Stimulated activated CD4-positive, alpha-beta T cell treated with anti-CD3 and anti-CD28 coated beads, Interleukin-1b, Interleukin-23, amount 100 ng/mL, for 24 hours (primary cell): Measurements from ENCODE around the gene LPAR1.

Experiments
- DNase-seq, 4 experiments: peaks; one replicate each; pipeline ENCODE4 v3.0.0-alpha.2; 2020; ENCODE audit warnings: low read depth in 4 of 4, low spot score in 1 of 4

The LPAR1 gene

GRCh38 chr9:111037708-111038330 is 451 bp downstream of the LPAR1 start:
- DNase-seq, result no peak

GRCh38 chr9:111037356-111037707 is 938 bp downstream of the LPAR1 start:
- no peak for DNase-seq

- no peak for DNase-seq
Measured at GRCh38 chr9:111036946-111037345, 1.3 kb downstream of the LPAR1 start.

- no peak for DNase-seq
Measured at GRCh38 chr9:111036429-111036789, 1.9 kb downstream of the LPAR1 start.

- DNase-seq, result no peak
Measured at GRCh38 chr9:111035543-111036428, 2.5 kb downstream of the LPAR1 start.

GRCh38 chr9:111034898-111035539 is 3.3 kb downstream of the LPAR1 start:
- DNase-seq, result no peak

GRCh38 chr9:111034170-111034897 is 3.9 kb downstream of the LPAR1 start:
- no peak for DNase-seq

GRCh38 chr9:111030492-111030891 is 7.8 kb downstream of the LPAR1 start:
- no peak for DNase-seq

GRCh38 chr9:111029260-111029659 is 9.0 kb downstream of the LPAR1 start:
- no peak for DNase-seq

- no peak for DNase-seq
Measured at GRCh38 chr9:111027798-111028197, 10.5 kb downstream of the LPAR1 start.

- no peak for DNase-seq
Measured at GRCh38 chr9:111023128-111023527, 15.1 kb downstream of the LPAR1 start.

- no peak for DNase-seq
Measured at GRCh38 chr9:111020594-111020993, 17.7 kb downstream of the LPAR1 start.

GRCh38 chr9:111016426-111017045 is 21.7 kb downstream of the LPAR1 start:
- DNase-seq, result no peak

GRCh38 chr9:111016016-111016415 is 22.3 kb downstream of the LPAR1 start:
- DNase-seq, result no peak

GRCh38 chr9:111013707-111014106 is 24.6 kb downstream of the LPAR1 start:
- DNase-seq, result no peak

GRCh38 chr9:111013250-111013649 is 25.0 kb downstream of the LPAR1 start:
- no peak for DNase-seq

- DNase-seq, result no peak
Measured at GRCh38 chr9:111008158-111009075, 29.9 kb downstream of the LPAR1 start.

GRCh38 chr9:111005746-111006470 is 32.4 kb downstream of the LPAR1 start:
- DNase-seq, result no peak

- DNase-seq, result no peak
Measured at GRCh38 chr9:111004936-111005335, 33.3 kb downstream of the LPAR1 start.
